ENCODE results near the gene PLXDC2. TPM values are rescaled to one million over a fixed set of nuclear protein-coding genes. Genes with fewer than 3 reads are reported as not detected.

The PLXDC2 gene
- total RNA-seq, 2 donors from 2014 or later: 19.5 to 26.4 TPM

GRCh38 chr10:19933772-19934171 is 117.5 kb downstream of the PLXDC2 start:
- H3K9ac ChIP-seq (ENCODE audit: extremely low read depth, low read length, poor library complexity, severe bottlenecking): no peak overlapping the region
- H3K4me3 Mint-ChIP-seq: no peak overlapping the region
- WGBS, 2 experiments (ENCODE audit: insufficient coverage in 1 of 2, insufficient read length in 1 of 2): 95 to 100% methylated on average over 1 to 3 of the region's 3 CpGs
- no peaks in the 10 kb centered on the region for H3K9me3 ChIP-seq (ENCODE audit: control insufficient read depth, low read length)
- no peak for DNase-seq
- no peaks in the 10 kb centered on the region for H3K4me1 ChIP-seq (ENCODE audit: control insufficient read depth, insufficient read depth, low read length)
- H3K27ac ChIP-seq (ENCODE audit: low read depth, low read length): no peak overlapping the region
- H3K36me3 ChIP-seq (ENCODE audit: control insufficient read depth, insufficient read depth, low read length): no peaks in the 10 kb centered on the region
- H3K4me1 Mint-ChIP-seq: peaks cover 17% of the 10 kb centered on the region
- no peak overlapping the region for H3K4me3 ChIP-seq (ENCODE audit: low read length)
- no peak for TF ChIP-seq CTCF (conservative IDR thresholded peaks at IDR 0.05)
- no peaks in the 10 kb centered on the region for H3K9me3 Mint-ChIP-seq
- H3K27ac Mint-ChIP-seq: no peak overlapping the region
- no peaks in the 10 kb centered on the region for H3K36me3 Mint-ChIP-seq (ENCODE audit: low read depth)
- no peaks in the 10 kb centered on the region for H3K27me3 ChIP-seq (ENCODE audit: control insufficient read depth, insufficient read depth, low read length, poor library complexity, severe bottlenecking)
- no peaks in the 10 kb centered on the region for H3K27me3 Mint-ChIP-seq (ENCODE audit: insufficient read depth)

GRCh38 chr10:19935176-19935575 is 118.9 kb downstream of the PLXDC2 start:
- 94 to 95% methylated on average over 3 of the region's 3 CpGs for WGBS, 2 experiments (ENCODE audit: insufficient coverage in 1 of 2, insufficient read length in 1 of 2)

GRCh38 chr10:19936289-19936688 is 120.1 kb downstream of the PLXDC2 start:
- H3K9ac ChIP-seq (ENCODE audit: extremely low read depth, low read length, poor library complexity, severe bottlenecking): no peak overlapping the region
- H3K9me3 ChIP-seq (ENCODE audit: control insufficient read depth, low read length): no peaks in the 10 kb centered on the region
- 93% methylated on average over 2 of the region's 2 CpGs; no CpG with 5 or more reads in 1 of the 2 experiments for WGBS, 2 experiments (ENCODE audit: insufficient coverage in 1 of 2, insufficient read length in 1 of 2)
- Mint-ChIP-seq H3K4me3 (no peak overlapping the region), H3K9me3 (no peaks in the 10 kb centered on the region), H3K4me1 (peaks cover 27% of the 10 kb centered on the region), H3K27me3 (ENCODE audit: insufficient read depth) (no peaks in the 10 kb centered on the region), H3K36me3 (ENCODE audit: low read depth) (no peaks in the 10 kb centered on the region), H3K27ac (no peak overlapping the region)
- peaks cover 4% of the 10 kb centered on the region for H3K4me1 ChIP-seq (ENCODE audit: control insufficient read depth, insufficient read depth, low read length)
- DNase-seq: no peak
- no peak overlapping the region for H3K4me3 ChIP-seq (ENCODE audit: low read length)
- H3K27ac ChIP-seq (ENCODE audit: low read depth, low read length): no peak overlapping the region
- H3K27me3 ChIP-seq (ENCODE audit: control insufficient read depth, insufficient read depth, low read length, poor library complexity, severe bottlenecking): no peaks in the 10 kb centered on the region
- H3K36me3 ChIP-seq (ENCODE audit: control insufficient read depth, insufficient read depth, low read length): no peaks in the 10 kb centered on the region
- no peak for TF ChIP-seq CTCF (conservative IDR thresholded peaks at IDR 0.05)

More at GRCh38 chr10:19935176-19935575, 118.9 kb downstream of the PLXDC2 start:
- no peak for TF ChIP-seq CTCF (conservative IDR thresholded peaks at IDR 0.05)
- Histone ChIP-seq H3K9ac (ENCODE audit: extremely low read depth, low read length, poor library complexity, severe bottlenecking) (no peak overlapping the region), H3K27ac (ENCODE audit: low read depth, low read length) (no peak overlapping the region), H3K36me3 (ENCODE audit: control insufficient read depth, insufficient read depth, low read length) (no peaks in the 10 kb centered on the region), H3K4me1 (ENCODE audit: control insufficient read depth, insufficient read depth, low read length) (no peaks in the 10 kb centered on the region), H3K9me3 (ENCODE audit: control insufficient read depth, low read length) (no peaks in the 10 kb centered on the region), H3K4me3 (ENCODE audit: low read length) (no peak overlapping the region), H3K27me3 (ENCODE audit: control insufficient read depth, insufficient read depth, low read length, poor library complexity, severe bottlenecking) (no peaks in the 10 kb centered on the region)
- H3K36me3 Mint-ChIP-seq (ENCODE audit: low read depth): no peaks in the 10 kb centered on the region
- H3K27ac Mint-ChIP-seq: no peak overlapping the region
- no peak overlapping the region for H3K4me3 Mint-ChIP-seq
- no peaks in the 10 kb centered on the region for H3K9me3 Mint-ChIP-seq
- DNase-seq: no peak
- H3K27me3 Mint-ChIP-seq (ENCODE audit: insufficient read depth): no peaks in the 10 kb centered on the region
- peaks cover 18% of the 10 kb centered on the region for H3K4me1 Mint-ChIP-seq
